Non-pigmented ciliary epithelial cell (primary cell): ENCODE measurements around the gene BRINP3.
"Not testable (repeated sequence)": the region's sequence is repeated elsewhere in the genome, so short reads cannot be mapped to it uniquely, and the experiment has no call there.

Experiments
- DNase-seq: peaks from one replicate; pipeline ENCODE4 v3.0.0-alpha.2; 2010; ENCODE audit warnings: low read depth

Gene BRINP3

DNA sequence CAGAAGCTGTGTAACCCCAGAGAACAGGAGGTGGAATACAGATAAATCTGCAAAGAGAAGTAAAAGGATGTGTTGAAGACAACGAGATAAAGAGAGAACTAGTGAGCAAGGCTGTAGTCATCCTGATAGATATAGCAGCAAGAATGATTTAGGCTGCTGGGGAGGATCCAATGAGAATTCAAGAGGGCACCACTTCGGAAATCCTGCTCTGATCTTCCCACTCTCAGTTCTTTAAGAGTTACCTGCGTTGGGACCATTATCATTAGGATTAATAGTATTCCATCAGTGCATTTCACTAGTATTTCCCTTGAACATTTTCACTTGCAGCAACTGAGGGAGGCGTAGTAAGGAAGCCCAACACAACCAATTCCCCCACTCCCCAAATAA is at the start of gene BRINP3:
Gene BRINP3 (minus strand): TSS at position 103 of the 387 bp plus-strand sequence.
- DNase-seq = no peak

DNA sequence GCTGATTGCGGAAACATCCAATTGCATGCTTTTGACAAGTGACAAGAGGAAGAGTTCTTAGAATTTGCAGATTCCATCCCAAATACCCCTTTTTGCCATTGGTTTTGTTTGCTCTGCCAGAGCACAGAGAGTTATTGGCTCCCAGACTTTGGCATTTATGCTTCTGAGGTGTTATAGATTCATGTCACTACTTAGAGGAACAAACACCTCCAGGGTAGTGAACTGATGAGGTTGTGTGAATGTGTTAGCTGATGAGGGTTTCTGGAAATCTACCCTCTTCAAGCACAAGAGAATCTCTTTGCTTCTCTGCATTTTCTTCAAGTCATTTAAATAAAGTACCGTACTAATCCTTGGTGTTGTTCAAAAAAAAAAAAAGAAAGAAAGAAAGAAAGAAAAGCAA is 33.9 kb upstream of the BRINP3 start:
- no peak for DNase-seq

DNA sequence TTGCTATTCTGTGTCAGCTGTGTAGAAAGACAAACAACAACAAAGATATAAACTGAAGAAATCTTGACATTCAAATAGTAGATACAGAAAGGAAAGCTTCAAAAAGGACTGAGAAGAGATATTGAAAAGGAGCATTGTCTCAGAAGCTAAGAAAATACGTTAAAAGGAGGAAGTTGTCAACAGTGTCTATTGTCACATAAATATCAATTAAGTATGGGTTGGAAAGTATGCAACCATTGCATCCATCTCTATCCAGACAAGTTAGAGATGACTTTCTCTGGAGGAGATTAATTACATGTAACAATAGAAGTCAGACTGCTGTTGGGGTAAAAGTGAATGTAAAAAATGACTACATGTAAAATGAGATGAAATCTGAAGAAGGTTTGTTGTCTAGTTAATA is 29.7 kb upstream of the BRINP3 start:
- DNase-seq = no peak

DNA sequence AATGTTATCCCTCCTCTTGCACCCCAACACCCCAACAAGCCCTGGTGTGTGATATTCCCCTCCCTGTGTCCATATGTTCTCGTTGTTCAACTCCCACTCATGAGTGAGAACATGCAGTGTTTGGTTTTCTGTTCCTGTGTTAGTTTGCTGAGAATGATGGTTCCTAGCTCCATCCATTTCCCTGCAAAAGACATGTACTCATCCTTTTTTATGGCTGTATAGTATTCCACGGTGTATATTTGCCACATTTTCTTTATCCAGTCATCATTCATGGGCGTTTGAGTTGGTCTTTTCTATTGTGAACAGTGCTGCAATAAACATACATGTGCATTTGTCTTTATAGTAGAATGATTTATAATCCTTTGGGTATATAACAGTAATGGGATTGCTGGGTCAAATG is 26.9 kb upstream of the BRINP3 start:
- DNase-seq = not testable (repeated sequence)

DNA sequence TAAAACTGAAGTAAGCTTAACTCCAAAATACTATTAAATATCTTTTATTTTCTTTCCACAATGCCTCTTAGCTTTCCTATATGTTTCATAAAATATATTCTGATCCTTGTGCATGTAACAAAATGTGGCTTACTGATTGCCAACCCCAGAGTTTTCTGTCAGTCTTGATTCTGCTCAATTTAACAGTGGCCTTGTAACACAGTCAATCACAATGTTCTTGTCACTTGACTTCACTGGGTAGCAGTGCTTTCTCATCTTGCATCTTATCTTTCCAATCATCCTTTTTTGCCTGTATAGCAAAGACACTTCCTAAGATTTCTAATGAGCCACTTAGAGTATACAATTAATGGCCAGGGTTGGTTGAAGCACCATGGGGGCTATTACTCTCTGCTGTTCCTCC is 19.9 kb upstream of the BRINP3 start:
- no peak for DNase-seq

DNA sequence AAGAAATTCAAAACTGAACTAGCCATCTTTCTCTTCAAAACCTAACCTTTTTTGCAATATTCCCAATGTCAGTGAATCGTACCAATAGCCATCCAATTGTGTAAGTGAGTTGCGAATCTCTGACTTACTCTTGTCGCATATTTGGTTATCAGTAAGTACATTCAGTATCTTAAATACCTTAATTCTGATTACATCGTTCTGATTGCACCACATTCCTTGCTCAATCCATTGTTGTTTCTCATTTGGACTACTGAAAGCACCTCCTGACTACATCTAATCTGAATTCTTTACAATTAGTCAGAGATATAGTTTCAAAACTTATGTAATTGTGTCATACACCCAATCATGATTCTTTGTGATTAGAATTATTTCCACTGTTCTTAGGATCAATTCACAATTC is 16.8 kb upstream of the BRINP3 start:
- no peak for DNase-seq

DNA sequence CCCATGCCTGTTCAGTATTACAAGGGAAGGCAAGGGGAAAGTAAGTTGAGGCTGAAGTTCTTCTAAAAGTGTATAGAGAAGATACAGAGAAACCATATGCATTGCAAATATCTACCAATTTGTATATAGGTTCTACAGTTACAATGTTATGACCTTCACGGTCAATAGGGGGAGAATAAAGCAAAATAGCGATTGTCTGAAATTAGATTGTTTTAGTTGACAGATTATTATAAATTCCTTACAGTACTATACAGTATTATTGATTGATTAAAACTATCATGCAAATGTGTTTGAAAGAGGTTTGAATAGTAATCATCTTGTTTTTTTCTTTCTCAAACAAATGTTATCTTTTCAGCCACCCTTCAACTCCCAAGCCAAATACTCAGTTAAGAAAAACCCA is 13.7 kb upstream of the BRINP3 start:
- DNase-seq = no peak

DNA sequence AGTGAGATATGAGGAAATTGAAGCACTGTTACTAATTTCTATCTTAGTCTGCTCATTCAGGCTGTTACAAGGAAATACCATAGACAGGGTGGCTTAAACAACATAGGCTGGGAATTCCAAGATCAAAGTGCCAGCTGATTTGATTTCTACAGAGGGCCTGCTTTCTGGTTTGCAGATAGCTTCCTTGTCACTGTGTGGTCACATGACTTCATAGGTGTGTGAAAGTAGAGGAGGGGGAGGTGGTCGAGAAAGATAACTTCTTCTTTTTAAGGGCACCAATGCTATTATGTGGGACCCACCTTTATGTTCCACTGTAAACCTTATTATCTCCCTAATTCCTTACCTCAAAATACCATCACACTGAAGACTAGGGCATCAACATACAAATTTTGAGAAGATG is 6.4 kb upstream of the BRINP3 start:
- DNase-seq = no peak

DNA sequence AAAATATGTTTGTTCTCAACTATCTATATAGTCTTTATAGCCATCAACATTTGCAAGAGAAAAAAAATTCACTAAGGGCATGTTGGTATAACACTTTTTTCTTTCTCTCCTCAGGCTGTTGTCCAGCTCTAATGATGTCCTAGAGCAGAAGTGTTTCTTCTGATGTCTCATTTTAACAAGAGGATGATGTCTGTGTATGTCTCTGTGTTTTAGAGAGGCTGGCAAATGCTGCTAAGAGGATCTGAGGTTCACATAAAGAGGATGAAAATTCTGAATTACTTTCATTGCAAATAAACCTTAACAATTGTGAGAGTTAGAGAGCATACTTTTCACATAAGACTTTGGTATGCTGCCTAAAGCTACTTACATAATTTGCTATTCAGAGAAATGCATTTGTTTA is 2.6 kb upstream of the BRINP3 start:
- no peak for DNase-seq

DNA sequence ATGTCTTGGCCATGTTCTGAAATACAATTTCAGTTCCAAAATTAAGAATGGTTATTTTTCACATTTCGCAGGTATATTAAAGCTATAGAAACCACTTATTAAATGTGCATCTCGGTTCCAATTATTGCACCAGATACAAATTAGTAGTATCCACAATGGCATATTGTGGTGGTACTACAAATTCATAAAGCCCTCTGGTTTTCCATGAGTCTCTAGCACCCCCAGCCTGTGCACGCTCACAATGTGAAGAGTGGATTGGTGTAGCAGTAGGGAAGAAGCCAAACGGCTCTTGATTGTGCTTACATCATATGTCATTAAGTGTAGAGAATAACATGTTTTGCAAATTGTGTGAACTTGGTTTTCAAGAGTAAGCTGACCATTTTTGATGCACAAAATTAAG is 1.9 kb upstream of the BRINP3 start:
- no peak for DNase-seq

DNA sequence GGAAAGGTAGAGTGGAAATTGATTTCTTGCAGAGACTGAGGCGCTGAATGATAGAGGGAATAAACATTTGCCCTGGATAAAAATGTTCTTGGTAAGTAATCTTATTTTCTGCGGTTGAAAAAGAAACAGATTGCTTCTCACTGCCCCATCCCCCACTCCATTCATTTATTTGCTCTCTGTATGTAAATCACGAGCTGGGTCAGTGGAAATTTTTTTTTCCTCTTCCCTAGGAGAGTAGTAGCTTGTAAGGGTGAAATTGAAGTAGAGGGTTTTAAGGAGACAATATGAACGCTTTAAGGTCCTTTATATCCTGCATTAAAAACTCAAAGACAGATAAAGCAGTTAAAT is 1.4 kb upstream of the BRINP3 start:
- DNase-seq = no peak

DNA sequence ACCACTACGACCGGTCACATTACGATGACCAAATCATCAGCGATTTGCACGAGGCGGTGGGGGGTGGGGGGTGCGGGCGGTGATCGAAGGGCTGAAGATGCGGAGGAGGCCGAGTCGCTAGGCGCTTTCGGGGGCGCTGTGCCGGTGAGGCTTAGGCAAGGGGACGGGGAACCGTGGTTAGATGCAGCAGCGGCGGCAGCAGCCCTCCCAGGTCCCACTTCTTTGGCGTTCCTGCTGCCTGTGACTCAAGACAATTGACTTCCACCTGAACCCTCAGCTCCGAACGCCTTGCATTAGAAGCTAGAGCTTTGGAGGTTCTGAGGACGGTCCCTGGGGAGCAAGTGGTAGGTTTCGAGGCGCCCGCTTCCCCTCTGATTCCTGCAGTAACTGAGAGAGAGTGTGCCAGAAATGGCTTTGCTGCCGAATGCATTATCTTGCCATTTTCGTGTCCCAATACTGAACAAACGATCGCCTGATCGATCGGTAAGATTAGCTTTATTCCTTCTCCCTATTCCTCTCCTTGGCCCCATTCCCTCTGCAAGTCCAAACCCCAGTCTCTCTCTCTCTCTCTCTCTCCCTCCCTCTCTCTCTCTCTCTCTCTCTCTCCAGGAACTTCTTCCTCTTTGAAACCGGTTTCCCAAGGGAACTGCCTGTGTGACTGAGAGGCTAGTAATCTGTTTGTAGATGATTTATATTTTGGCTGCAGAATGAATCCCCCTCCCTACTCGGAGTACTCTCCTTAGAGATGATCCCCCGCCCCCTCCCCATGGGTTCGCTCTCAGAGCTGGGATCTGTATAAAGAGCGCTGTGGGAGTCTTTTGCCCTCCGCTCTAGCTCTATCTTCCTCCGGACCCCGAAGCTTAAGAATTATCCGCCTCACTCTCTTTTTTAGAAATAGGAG is 735 bp upstream of the BRINP3 start:
- DNase-seq = no peak

DNA sequence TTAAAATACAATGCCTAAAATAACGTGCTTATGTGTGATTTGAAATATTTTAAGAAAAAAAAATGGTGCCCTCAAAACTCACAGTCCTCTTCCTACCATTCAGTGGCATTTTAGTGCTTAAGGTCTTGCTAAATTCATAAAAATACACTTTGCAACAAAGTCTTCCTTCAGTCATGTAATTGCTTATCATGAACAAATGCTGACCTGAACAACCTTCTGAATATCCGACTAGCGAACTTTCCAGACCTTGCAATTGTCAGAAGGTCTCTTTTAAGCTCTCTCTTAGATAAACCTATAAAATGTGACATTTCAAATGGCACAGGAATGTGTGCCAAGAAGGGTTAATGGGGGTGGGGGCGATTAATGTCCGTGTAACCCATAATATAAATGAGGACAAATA is 858 bp downstream of the BRINP3 start:
- no peak for DNase-seq

DNA sequence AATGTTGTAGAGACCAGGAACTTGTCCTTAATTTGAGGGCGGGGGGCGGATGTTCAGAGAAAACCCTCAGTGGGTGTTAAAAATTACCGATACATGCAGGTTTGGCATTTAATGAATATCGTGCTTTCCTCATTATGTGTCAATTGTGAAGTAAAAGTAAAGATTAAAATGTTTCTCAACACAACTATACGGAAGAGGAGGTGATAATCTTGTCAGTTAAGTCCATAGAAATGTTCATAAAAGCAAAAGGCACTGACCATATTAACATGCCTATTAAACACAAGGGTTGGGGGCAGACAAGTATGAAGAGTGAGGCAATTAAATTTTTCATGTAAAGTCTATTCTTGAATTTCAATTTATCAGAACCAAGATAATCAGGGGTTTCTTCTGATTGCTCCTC is 1.3 kb downstream of the BRINP3 start:
- DNase-seq = no peak

DNA sequence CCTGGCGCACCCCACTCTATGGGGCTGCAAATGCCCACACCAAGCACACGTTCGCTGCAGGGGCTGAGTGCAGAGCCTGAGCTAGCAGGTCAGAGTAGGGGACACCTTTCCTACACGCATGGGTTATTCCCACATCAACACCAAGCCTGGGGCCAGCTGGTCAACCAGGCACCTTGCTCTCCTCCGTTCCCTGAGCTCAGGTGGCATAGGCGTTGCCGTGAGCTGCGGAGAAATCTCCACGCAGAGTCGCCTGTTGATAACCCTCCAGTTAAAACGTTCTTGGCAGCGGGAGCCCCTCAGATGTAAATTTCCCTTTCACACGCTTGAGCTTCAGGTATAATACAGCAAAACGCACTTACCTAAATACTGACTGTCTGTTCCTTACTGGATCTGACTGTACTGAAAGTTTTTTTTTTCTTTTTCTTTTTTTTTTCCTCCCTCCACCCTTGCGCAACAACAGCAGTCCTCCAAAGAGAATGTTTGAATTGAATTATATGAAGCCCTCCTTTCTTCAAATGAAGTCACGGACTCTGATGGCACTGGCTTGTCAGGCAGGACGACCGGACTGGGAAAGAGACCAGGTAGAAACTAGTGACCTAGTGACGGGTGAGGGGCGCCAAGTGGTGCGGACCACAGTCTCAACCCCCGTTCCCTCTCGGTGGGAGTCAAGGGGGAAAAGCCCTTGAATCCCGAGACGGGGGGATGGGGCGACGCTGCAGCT is 2.1 kb downstream of the BRINP3 start:
- no peak for DNase-seq

DNA sequence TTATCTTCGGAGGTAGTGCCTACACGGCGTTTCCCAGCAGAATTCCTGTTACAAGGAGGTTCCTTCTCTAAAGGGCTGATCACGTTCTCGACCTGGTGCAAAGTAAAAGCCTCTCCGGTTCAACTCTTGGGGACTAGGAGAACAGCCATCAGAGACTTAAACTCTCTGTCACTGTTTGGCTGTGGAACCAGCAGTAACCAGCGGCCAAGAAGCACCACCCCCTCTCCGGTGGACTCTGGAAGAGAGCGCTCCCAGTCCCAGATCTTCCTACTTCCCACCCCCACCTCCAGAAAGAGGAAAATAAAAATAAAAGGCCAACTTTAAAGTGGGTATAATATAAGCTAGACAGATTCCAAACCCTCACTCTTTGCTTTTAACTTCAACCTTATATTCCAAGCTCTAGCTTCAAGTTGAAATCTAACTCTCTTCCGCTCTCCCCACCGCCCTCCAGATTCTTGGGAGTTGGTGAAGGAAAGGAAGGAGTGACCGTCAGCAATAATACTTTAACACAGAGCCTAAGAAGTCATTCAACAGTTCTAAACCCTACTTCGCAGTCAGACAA is 2.9 kb downstream of the BRINP3 start:
- no peak for DNase-seq

DNA sequence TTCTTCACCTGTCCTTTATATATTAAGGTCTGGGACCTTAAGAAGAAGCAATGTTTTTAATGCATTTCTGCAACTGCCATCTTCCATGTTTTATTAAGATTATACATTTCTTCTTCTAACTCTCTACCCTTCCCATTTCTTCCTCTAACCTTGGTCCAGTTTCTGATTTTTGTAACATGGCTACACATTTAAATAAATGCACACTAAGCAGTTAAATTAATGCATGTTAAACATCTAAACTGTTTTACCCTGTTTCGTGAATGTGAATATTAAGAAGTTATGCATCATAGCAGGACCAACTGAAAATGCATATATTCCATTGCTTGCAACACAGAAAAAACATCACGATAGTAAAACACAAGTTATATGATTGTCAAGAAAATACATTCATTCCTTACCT is 3.7 kb downstream of the BRINP3 start:
- no peak for DNase-seq

DNA sequence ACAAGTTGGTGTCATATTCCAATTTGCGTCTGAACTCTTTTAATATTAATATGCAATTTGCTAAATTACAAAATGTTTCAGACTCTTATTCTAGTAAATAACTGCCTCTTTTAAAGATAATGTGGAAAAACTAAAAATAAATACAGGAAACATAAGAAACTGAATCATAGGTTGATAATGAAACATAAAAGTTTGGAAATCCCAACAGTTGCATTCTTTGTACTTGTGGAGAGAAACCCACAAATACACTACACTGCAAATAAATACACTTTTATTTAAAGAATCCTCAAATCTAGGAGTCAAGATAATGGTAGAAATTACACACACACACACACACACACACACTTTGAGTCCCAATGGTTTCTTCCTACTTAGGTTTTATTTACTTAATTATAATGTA is 5.2 kb downstream of the BRINP3 start:
- DNase-seq = no peak

DNA sequence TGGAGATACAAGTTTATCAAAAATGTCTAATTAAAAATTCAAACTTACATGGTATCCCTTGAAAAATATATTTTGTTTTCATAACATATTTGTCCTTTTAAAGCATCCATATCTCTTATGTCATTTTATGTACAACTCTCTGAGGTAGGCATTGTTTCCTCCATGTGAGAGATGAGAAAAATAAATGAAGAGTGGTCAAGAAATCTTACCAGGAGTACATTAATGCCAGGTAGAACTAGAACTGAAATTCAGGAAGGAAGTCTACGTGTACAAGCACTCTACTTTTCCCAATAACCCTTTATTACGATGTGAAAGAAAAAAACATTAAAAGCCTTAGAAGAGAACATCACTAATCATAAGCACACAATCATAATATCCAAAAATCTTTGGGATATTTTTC is 5.6 kb downstream of the BRINP3 start:
- DNase-seq = no peak

DNA sequence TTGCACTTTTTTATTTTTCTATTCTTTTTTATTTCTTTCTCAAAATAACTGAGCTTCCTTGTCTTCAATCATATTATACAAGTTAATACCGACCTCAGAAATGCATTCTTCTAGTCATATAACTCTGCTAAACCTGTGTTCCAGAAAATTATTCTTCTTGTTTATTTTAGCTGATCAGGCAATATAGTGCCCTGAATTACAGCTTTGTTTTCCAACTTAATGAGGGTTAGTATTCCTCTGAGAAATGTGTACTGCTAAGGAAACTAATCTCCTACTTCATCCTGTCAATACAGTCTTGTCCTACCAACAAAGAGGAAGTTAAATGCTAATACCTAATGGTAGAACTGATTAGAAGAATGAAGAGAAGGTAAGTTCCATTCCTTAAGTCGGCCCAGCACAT is 13.0 kb downstream of the BRINP3 start:
- DNase-seq = no peak

DNA sequence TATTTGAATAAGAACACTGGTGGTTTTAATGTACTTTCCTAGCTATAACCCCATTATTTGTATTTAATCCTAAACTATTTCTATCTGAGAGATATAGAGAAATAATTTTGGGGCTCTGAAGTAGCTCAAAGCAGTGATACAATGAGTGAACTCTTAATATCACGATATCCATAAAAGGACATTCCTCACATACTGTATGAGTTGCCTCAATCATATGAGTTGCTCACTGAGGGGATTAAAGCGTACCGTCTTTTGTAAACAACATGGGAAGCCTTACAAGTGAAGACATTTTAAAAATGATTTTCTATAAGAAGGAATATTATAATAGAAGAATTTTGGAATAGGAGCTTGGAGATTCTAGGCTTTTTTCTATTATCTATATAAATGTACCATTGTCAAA is 21.5 kb downstream of the BRINP3 start:
- DNase-seq = no peak

DNA sequence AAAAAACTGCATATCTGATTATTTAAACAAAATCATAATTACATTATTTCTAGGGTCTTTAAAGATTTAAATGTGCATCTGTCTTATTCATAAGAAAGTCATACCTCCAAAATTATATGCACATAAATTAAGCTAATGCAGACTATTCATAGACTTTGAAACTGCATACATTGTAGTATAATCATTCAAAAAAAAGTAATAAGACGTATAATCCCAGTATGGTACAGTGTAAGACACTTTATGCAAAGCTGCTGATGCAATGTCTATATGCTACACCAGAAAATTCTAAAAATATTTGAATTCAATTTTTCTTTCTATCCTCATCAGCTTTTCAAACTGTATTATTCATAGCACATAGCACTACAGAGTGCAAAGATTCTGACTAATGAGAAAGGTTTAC is 22.0 kb downstream of the BRINP3 start:
- no peak for DNase-seq

DNA sequence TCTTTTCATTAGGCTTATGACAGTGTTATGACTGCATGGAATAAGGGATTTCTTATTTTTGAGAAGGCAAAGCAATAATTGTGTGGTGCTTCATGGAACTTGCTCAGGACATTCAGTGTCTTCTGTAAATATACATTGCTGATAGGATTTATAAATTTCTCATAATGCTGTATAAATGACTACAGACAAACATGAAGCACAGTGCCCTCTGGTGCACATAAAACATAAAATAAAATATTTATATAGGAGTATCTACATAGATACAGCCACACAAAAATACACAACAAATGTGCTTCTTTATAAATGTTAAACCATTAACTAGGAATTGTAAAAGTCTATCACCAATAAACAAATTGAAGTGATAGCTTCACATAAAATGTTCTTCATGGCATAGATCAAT is 24.1 kb downstream of the BRINP3 start:
- no peak for DNase-seq
